Osteoblast (primary cell): ENCODE results near the gene SOCS2. TPM values are rescaled to one million over a fixed set of nuclear protein-coding genes. Genes with fewer than 3 reads are reported as not detected.

Experiments
- DNase-seq: peaks from one replicate; pipeline ENCODE4 v3.0.0; 2011; ENCODE audit warnings: low spot score, mixed read lengths; ENCODE audit not compliant: insufficient read length; ENCODE audit errors: missing footprints
- H2AFZ ChIP-seq: 2 replicates; pipeline ENCODE4 v1.6.0; 2011; ENCODE audit warnings: mild to moderate bottlenecking, low read length
- H3K27ac ChIP-seq: 2 replicates; pipeline ENCODE4 v1.5.1; 2011; ENCODE audit warnings: mild to moderate bottlenecking, low read depth, low read length, moderate library complexity
- H3K27me3 ChIP-seq: 2 replicates; pipeline ENCODE4 v1.6.0; 2012; ENCODE audit warnings: mild to moderate bottlenecking, control low read depth, inconsistent platforms, low read length, moderate library complexity; ENCODE audit not compliant: insufficient read depth
- H3K36me3 ChIP-seq: 2 replicates; pipeline ENCODE4 v1.5.1; 2011; ENCODE audit warnings: mild to moderate bottlenecking, low read length, control low read depth, moderate library complexity; ENCODE audit not compliant: insufficient read depth
- H3K4me1 ChIP-seq: 2 replicates; pipeline ENCODE4 v1.5.1; 2011; ENCODE audit warnings: mild to moderate bottlenecking, low read length, control low read depth, moderate library complexity; ENCODE audit not compliant: insufficient read depth
- H3K4me2 ChIP-seq: 2 replicates; pipeline ENCODE4 v1.6.0; 2011; ENCODE audit warnings: mild to moderate bottlenecking, low read length; ENCODE audit not compliant: insufficient read depth
- H3K4me3 ChIP-seq: fragments of 200-600 bp; sonication (generic); 3 replicates; pipeline ENCODE4 v1.5.1; 2012; ENCODE audit warnings: mild to moderate bottlenecking, low read length, inconsistent platforms; ENCODE audit not compliant: insufficient read depth
- H3K79me2 ChIP-seq: 2 replicates; pipeline ENCODE4 v1.6.0; 2012; ENCODE audit warnings: mild to moderate bottlenecking, low read length, control low read depth, inconsistent platforms; ENCODE audit not compliant: insufficient read depth
- H3K9me3 ChIP-seq: 2 replicates; pipeline ENCODE4 v1.5.1; 2011; ENCODE audit warnings: low read depth, low read length, control low read depth
- H4K20me1 ChIP-seq: 2 replicates; pipeline ENCODE4 v1.6.0; 2012; ENCODE audit warnings: mild to moderate bottlenecking, low read length, control low read depth; ENCODE audit not compliant: insufficient read depth
- total RNA-seq: library from RNA; depleted of rRNA; stranded (reverse); fragments of >200 nt; gene quantifications from 2 replicates; pipeline ENCODE4 v1.2.3, GENCODE V29; 2012
- TF ChIP-seq, protein P1 (sequence below): IDR thresholded peaks from 2 replicates; pipeline ENCODE4 v1.5.1; 2011; ENCODE audit warnings: mild to moderate bottlenecking, low read depth, low read length, moderate library complexity; ENCODE audit errors: extremely low read depth

SOCS2 gene
- total RNA-seq, 1 donor = 32.6 TPM

DNA sequence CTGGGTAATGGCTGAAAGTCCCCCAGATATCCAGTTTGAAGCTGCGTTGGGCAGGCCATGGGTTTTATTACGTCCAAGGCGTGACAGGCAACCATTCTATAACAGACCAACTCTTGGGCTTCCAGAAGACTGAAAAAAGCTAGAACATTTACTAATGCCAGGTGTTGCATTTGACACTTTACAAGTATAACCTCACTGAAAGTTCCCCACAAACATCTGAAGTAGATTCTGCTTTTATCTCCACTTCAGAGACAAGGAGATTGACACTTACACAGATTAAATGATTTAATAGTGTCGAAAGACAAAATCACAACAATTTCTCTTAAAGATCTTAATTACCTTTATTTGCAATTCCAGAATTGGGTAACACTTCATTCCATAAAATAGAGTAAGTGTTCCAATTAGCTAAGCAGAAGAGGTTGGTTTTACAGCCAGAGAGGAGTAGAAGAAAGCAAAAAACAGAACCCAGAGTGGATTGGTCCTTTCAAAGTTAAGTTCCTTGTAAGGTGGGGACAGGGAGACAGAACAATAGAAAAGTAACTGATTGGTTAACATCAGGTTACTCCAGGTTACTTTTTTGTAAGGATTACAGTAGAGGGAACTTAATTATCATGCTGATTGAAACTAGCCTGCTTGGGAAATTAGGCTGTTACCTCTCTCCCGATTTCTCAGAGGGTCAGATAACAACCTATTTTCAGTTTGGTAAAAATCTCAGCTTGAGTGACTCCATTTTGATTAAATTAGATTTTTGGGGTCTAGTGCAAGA, 11.3 kb downstream of the SOCS2 start:
- Histone ChIP-seq H3K4me1 (no peaks in the 10 kb centered on the region), H4K20me1 (no peaks in the 10 kb centered on the region), H3K36me3 (no peaks in the 10 kb centered on the region), H3K9me3 (no peaks in the 10 kb centered on the region), H3K27ac (no peak overlapping the region), H2AFZ (no peak overlapping the region), H3K27me3 (no peaks in the 10 kb centered on the region), H3K4me3 (no peak overlapping the region), H3K79me2 (no peaks in the 10 kb centered on the region), H3K4me2 (no peak overlapping the region)
- TF ChIP-seq, protein P1, sequence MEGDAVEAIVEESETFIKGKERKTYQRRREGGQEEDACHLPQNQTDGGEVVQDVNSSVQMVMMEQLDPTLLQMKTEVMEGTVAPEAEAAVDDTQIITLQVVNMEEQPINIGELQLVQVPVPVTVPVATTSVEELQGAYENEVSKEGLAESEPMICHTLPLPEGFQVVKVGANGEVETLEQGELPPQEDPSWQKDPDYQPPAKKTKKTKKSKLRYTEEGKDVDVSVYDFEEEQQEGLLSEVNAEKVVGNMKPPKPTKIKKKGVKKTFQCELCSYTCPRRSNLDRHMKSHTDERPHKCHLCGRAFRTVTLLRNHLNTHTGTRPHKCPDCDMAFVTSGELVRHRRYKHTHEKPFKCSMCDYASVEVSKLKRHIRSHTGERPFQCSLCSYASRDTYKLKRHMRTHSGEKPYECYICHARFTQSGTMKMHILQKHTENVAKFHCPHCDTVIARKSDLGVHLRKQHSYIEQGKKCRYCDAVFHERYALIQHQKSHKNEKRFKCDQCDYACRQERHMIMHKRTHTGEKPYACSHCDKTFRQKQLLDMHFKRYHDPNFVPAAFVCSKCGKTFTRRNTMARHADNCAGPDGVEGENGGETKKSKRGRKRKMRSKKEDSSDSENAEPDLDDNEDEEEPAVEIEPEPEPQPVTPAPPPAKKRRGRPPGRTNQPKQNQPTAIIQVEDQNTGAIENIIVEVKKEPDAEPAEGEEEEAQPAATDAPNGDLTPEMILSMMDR = no peak
- DNase-seq = no peak

DNA sequence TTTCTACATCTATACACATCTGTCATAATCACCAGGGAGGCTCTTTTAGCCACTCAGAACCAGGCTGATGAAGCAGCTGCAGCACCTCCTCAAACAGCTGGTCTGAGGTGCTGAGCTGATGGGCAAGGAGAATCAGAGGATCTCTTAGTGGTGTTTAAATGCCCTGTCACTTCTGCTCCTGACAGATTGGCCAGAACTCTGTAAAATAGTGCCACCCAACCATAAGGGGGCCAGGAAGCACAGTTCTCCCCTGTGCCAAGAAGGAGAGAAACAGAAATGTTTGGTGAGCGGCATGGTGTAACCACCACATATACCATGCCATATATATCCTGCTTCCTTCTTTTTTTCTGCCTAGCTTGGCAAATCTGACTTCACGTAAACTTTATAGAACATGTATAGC, 12.8 kb downstream of the SOCS2 start:
- H3K4me1 ChIP-seq = no peaks in the 10 kb centered on the region
- no peak overlapping the region for H3K27ac ChIP-seq
- no peaks in the 10 kb centered on the region for H4K20me1 ChIP-seq
- no peaks in the 10 kb centered on the region for H3K79me2 ChIP-seq
- TF ChIP-seq, protein P1 = no peak
- no peak overlapping the region for H2AFZ ChIP-seq
- H3K4me3 ChIP-seq = no peak overlapping the region
- DNase-seq = no peak
- H3K4me2 ChIP-seq = no peak overlapping the region
- H3K9me3 ChIP-seq = no peaks in the 10 kb centered on the region
- H3K27me3 ChIP-seq = no peaks in the 10 kb centered on the region
- no peaks in the 10 kb centered on the region for H3K36me3 ChIP-seq

DNA sequence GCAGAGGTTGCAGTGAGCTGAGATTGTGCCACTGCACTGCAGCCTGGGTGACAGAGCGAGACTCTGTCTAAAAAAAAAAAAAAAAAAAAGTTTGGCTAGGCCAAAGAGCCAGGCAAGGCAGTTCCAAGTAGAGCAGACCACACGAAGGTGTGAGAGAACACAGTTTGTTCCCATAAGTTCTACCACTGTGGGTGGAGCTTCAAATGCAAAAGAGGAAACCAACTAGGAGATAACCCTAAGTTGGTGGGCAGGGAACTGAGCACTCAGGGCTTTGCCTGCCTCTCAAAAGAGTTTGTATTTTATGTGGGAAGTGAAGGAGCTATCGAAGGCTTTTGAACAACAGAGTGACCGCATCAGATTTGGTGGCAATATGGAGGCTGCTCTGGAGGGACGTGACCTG, 15.1 kb downstream of the SOCS2 start:
- no peaks in the 10 kb centered on the region for H4K20me1 ChIP-seq
- H3K4me3 ChIP-seq = no peak overlapping the region
- no peaks in the 10 kb centered on the region for H3K9me3 ChIP-seq
- H3K27me3 ChIP-seq = no peaks in the 10 kb centered on the region
- no peaks in the 10 kb centered on the region for H3K36me3 ChIP-seq
- no peak overlapping the region for H2AFZ ChIP-seq
- DNase-seq = no peak
- H3K79me2 ChIP-seq = no peaks in the 10 kb centered on the region
- H3K27ac ChIP-seq = no peak overlapping the region
- no peak overlapping the region for H3K4me2 ChIP-seq
- TF ChIP-seq, protein P1 = no peak
- peaks cover 9% of the 10 kb centered on the region for H3K4me1 ChIP-seq

DNA sequence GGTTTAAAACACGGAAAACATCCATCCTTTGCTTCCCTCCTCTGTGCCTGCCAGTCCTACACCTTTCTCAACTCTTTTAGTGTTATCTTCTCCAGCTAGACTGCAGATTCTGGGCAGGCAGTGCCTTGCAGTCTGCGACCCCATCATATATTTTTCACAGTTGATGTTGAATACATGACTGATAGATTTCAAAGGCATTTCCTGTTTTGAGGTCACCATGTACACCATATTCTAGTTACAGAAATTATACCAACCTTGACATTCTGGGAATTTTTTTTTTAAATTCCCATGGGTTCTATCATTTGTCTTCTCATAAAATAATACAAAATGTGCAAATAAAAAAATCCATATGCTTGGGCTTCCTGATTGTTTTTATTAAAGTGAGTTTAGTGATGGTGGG, 16.6 kb downstream of the SOCS2 start:
- no peaks in the 10 kb centered on the region for H3K27me3 ChIP-seq
- DNase-seq = no peak

More for the DNA sequence above, 16.6 kb downstream of the SOCS2 start:
- no peaks in the 10 kb centered on the region for H3K9me3 ChIP-seq
- H3K4me2 ChIP-seq = no peak overlapping the region
- H2AFZ ChIP-seq = no peak overlapping the region
- H3K4me1 ChIP-seq = peaks cover 23% of the 10 kb centered on the region
- no peak overlapping the region for H3K4me3 ChIP-seq
- no peaks in the 10 kb centered on the region for H3K79me2 ChIP-seq
- H3K36me3 ChIP-seq = no peaks in the 10 kb centered on the region
- TF ChIP-seq, protein P1 = no peak
- H4K20me1 ChIP-seq = no peaks in the 10 kb centered on the region
- H3K27ac ChIP-seq = no peak overlapping the region
